ENCODE measurements around the gene CPLX4.

CPLX4 gene

GRCh38 chr18:59272221-59272888 is 46.1 kb downstream of the CPLX4 start:
- no peak for DNase-seq (ENCODE audit: low read depth)
- TF ChIP-seq CTCF (IDR thresholded peaks at IDR 0.05; ENCODE audit: insufficient read depth, low read depth, low read length, missing control alignments): no peak
- H3K4me3 ChIP-seq (ENCODE audit: low read length): no peak overlapping the region

GRCh38 chr18:59271606-59272220 is 46.7 kb downstream of the CPLX4 start:
- H3K4me3 ChIP-seq (ENCODE audit: low read length): no peak overlapping the region
- TF ChIP-seq CTCF (IDR thresholded peaks at IDR 0.05; ENCODE audit: insufficient read depth, low read depth, low read length, missing control alignments): no peak
- DNase-seq (ENCODE audit: low read depth): no peak

- TF ChIP-seq CTCF (IDR thresholded peaks at IDR 0.05; ENCODE audit: insufficient read depth, low read depth, low read length, missing control alignments): no peak
- DNase-seq (ENCODE audit: low read depth): no peak
- no peak overlapping the region for H3K4me3 ChIP-seq (ENCODE audit: low read length)
Observed at GRCh38 chr18:59270689-59271257, 47.7 kb downstream of the CPLX4 start.

GRCh38 chr18:59269563-59270119 is 48.8 kb downstream of the CPLX4 start:
- DNase-seq (ENCODE audit: low read depth): no peak
- no peak overlapping the region for H3K4me3 ChIP-seq (ENCODE audit: low read length)
- TF ChIP-seq CTCF (IDR thresholded peaks at IDR 0.05; ENCODE audit: insufficient read depth, low read depth, low read length, missing control alignments): no peak

- H3K4me3 ChIP-seq (ENCODE audit: low read length): no peak overlapping the region
- no peak for TF ChIP-seq CTCF (IDR thresholded peaks at IDR 0.05; ENCODE audit: insufficient read depth, low read depth, low read length, missing control alignments)
- peak; percentile 48 for DNase-seq (ENCODE audit: low read depth)
Observed at GRCh38 chr18:59268721-59269562, 49.5 kb downstream of the CPLX4 start.

- no peak for TF ChIP-seq CTCF (IDR thresholded peaks at IDR 0.05; ENCODE audit: insufficient read depth, low read depth, low read length, missing control alignments)
- DNase-seq (ENCODE audit: low read depth): no peak
- no peak overlapping the region for H3K4me3 ChIP-seq (ENCODE audit: low read length)
Observed at GRCh38 chr18:59268127-59268720, 50.2 kb downstream of the CPLX4 start.

All from epithelial cell of esophagus (primary cell).